T-helper 1 cell (primary cell): Measurements from ENCODE around the gene FAM47E.
"Not testable (repeated sequence)": the region's sequence is repeated elsewhere in the genome, so short reads cannot be mapped to it uniquely, and the experiment has no call there.

Source experiments
- DNase-seq, 5 donors: peaks; one replicate each; pipeline ENCODE4 v3.0.0-alpha.2; 2012 to 2020

The FAM47E gene

DNA sequence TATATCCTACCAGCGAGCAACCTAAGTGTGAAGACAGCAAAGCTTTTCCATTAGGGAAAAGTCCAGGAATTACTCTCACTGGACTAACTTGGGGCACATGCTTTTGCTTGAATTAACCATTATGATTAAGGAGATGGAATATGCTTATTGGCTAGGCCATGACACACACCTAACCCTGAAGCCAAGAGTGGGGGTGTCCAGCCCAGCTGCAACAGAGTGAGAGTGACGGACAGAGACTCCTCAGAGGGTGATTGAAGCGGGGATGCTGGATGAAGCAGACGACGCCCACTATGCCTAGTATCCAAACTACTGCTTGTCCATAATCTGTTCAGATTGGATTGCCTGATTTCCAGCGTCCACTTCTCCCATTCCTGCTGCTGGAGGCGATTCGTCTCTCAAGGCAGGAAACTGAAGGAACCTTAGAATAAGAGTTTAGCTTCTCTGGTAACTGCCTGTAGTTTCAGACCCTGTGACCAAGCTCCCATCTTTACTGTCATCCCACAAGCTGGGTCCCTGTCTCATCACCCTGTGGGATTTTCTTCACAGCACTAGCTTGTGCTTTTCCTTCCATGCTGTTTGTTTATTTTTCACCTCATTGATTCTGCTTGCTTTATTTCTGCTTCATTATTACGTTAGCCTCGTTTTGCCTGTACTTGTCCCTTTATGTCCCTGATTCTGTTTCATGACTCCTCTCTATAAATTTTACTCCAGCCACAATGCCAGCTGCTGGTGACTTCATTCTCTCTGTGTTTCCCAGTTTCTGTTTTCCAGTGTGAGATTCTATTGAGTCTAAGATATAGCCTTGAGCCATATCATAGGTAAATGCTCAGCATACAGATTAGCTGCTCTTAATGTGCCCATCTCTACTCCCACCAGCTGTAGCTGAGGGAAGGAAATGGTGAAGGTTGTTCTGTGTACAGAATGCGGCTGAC, 19.0 kb downstream of the FAM47E start:
- no peak for DNase-seq

DNA sequence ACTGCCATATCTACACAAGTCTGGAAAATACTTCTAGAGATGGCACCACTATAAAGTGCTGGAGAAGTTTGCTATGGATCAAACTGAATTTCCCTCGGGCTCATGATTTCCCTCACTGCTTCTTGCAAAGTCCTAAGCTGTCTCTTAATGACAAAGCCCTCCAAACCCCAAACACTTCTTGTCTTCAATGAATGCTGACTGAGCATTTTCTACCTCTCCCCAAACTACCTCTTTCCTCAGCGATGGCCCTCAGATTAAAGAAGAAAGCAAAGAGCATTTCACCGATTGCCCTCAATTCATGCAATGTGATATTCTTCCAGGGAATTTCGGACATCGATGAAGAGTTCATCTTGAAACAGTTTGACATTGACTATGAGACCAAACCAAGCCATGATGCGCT, 19.7 kb downstream of the FAM47E start:
- DNase-seq: no peak

DNA sequence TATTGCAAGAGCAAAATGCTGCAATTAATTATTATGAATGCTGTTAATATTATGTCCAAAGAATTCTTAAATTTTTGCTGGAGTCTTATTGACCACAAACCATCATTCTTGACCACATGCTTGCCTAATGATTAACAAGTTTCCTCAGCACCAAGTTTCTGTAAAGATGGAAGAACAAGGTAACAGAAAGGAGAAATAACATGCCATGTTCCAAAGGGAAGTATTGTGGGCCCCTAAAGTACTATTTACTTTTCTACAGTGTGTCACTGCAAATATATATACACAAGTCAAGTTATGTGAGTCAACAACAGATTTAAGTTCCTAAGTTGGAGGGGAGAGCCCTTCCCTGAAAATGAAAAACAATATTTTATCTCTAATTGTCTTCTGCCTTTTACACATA, 20.6 kb downstream of the FAM47E start:
- no peak for DNase-seq

DNA sequence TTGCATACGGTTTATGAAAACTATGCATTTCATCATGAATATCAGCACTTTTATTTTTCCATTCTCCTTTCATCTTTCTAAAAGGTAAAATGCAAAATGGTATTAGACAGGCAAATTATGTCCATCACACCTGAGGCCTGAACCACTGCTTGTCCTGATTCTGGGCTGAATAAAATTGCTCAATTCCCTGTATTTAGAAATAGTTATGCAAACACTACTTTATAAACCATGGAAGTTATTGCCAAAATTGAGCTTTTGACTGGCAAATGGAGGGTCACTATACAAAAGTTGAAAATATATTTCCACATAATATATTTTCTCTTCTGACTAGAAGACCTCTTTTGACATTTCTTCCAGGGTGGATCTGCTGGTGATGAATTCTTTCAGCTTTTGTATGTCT, 21.1 kb downstream of the FAM47E start:
- no peak for DNase-seq

DNA sequence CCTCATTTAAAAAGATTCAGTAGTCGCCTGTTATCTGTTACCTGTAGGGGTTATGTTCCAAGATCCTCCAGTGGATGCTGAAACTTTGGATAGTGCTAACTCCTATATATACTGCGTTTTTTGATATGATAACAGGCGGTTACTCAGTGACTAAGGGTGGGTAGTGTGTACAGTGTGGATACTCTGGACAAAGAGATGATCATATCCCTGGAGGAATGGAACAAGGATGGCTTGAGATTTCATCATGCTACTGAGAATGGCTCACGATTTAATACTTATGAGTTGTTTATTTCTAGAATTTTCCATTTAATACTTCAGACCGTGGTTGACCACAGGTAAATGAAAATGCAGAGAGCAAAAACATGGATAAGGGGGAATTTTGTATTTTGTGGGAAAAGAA, 21.5 kb downstream of the FAM47E start:
- no peak for DNase-seq

DNA sequence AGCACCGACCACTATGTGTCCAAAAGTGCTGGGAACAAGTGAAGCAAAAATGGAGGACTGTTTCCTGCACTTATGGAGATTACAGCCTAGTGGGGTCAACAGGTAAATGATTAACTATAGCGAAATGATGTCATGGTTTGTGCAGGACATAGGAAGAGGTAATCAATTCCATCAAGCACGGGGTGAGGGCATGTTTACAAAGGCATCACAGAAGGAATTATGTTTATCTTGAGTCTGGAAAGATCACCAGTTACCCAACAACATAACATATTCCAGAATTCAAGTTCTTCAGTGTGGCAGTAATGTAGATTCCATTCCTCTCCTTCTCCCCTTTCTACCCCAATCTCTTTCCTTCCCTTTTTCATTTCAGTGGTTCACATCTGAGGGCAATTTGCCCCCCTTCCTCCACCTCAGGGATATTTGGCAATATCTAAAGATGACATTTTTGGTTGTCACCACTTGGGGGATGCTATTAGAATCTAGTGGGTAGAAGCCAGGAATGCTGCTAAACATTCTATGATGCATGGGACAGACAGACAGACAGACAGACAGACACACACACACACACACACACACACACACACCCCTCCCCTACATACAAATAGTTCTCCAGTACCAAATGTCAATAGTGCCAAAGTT, 24.1 kb downstream of the FAM47E start:
- no peak for DNase-seq

DNA sequence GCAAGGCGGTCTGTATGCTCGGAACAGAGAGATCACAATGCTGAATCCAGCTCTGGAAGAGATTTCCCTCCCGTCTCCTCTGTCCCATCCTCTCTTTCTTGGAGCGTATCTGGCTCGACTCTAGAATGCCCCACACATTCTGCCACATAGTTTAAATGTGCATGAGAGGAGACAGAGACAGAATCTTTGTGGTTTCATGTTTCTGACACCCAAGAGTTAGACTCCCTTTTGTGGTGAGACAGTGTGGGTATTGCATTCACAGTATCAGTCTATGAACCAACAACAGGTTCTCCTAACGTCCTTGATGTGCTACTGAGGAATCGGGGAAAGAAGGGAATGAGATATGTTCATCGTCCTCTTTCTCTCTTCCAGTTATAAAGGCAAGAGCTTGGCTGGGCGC, 25.3 kb downstream of the FAM47E start:
- DNase-seq: no peak

DNA sequence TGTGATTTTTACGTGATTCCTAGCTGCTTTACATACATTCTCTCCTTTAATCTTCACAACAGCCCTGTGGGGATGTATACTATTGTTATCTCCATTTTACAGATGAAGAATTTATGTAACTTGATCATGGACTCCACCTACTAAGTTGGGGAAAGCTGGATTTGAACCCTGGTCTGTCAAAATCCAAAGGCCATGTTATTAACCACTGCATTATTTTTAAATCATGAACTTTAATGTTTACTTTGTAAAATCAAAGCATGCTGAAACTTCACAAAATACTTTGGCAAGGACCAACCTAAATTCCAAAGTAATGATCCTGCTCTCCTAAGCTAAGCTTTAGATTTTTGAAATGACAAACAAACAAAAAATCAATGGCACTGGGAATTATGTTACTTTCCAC, 26.1 kb downstream of the FAM47E start:
- no peak for DNase-seq

DNA sequence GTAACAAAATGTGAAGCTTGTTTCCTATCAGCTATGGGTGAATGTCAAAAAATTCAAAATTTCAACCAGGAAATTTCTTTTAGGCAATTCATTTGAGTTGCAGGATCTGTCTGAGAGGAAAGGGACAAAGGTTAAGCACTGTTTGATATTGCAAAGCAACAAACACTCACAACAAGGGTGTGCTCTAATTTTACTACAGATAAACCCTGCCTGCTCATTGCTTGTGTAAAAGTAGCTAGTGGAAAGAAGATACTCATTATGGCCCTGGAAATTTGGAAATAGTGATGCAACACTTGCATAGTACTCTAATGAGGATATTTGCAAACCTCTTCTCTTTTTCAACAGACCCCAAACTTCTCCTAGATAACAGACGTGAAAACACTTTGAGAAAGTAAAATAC, 27.1 kb downstream of the FAM47E start:
- no peak for DNase-seq

DNA sequence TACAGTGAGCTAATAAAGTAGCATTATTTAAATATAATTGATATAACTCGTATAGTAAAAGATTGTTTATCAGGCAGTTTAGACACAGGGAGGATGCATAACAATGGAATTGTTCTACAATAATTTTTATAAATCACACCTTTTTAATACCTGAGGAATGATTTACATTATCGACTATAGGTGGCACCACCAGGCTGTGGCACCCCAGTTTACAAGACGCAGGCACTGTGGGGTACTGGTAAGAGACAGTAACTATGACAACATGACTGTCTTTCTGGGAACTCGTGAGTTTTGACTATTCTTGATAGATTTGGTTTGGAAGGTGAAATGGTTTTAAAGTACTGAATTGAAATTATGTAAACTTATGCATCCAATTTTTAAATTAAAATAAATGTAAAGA, 27.9 kb downstream of the FAM47E start:
- DNase-seq: peak in 2 of 5 donors; percentile 5 to 53

DNA sequence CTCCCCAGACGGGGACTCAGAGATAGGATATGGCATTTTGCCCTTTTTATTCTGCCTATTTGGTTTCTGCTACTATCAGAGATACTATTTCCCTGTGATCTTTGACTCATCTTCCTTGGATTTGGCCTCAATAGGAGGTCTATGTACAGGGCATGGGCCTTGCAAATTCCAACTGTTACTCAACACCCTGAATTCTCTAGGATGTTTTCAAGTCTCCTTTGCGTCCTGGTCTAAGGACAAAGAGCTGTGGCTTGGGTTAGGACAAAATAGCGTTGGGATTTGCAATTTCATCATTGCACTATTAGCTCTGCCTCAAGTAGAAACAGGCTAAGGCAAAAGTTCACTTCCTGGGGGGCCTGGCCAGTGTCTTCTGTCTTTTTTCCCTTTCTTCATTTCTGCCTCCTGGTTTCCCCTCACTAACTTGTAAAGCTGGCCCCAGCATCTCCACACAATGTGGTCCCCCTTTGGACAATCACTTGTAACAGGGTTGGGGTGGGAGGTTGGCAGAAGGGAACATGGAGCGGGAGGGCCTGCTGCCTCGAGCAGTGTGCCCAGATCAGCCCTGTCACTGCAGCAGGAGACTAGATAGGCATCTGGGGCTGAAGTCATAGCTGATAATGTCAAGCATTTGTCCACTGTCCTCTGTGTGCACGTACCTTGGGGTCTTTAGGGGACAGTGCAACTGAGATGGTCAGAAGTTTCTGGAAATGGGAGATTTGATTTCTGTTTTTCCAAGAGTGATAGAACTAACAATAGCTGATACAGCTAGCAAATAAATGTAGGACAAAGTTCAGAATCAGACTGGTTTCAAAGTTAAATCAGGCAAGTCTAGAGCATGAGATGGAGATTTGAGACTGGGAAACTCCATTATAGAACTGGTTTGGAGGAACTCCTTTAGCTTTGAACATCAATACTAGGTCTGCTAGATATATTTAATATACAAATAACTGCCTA, 29.2 kb downstream of the FAM47E start:
- no peak for DNase-seq

DNA sequence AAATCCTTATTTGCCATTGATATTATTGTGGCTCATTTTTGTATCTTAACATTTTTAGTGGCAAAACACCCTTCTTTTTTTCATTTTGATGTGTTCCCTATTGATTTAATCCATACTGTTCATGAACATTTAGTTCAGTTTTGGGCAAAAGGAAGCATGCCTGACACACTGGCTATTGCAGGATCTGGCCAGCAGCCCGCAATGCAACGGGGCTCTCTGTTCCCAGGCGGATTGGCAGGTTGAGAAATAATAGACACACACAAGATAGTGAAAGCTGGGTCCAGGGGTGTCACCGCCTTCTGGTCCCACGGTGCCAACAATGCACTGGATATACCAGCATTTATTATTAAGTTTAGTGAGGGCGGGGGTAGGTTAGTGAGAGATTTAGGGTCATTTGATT, 30.1 kb downstream of the FAM47E start:
- DNase-seq: not testable (repeated sequence)

DNA sequence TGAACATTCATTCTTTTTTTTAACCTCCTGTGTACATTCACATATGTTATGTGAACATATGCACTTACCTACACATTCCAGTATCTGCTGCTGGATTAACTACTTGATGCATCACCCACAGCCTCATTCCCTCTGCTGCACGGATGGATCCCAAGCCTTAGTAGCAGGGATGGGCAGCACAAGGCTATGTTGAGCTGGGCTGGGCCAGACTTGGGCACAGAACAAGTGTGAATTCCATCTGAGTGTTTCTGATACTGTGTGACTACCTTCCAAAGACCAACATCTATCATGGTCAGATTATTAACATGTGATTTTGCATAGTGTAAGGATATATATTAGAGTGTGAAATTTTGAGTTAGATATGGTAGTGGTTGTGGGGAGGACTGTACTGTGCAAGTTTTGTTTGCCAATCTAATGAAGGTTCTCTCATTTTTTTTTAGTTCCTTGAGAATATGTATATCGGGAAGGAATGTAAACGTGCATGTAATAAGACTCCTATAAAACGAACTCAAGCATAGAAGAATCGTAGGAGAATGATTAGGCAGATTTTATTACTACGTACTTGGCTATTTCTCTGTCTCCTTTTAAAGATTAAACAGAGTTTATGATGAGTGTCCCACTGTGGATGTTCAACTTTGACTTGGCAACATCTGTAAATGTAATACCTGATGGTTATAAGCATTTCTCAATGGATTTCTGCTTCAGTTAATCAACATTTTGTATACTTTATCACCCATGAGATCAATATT, 31.6 kb downstream of the FAM47E start:
- DNase-seq: no peak

DNA sequence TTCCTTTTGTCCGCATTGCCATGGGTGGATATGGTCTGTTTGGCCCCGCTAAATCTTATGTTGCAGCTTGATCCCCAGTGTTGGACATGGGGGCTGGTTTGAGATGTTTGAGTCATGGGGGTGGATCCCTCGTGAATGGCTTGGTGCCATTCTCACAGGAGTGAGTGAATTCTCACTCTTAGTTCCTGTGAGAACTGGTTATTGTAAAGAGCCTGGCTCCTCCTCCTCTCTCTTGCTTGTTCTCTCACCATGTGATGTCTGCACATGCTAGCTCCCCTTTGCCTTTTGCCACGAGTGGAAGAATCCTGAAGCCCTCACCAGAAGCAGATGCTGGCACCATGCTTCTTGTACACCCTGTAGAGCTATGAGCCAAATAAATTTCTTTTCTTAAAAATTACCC, 32.4 kb downstream of the FAM47E start:
- DNase-seq: no peak

DNA sequence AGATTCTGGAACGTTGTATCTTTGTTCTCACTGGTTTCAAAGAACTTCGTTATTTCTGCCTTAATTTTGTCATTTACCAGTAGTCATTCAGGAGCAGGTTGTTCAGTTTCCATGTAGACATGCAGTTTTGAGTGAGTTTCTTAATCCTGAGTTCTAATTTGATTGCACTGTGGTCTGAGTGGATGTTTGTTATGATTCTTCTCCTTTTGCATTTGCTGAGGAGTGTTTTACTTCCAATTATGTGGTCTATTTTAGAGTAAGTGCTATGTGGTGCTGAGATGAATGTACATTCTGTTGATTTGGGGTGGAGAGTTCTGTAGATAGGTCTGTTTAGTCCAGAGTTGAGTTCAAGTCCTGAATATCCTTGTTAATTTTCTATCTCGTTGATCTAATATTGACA, 36.3 kb downstream of the FAM47E start:
- DNase-seq: peak in 1 of 5 donors; percentile 28

DNA sequence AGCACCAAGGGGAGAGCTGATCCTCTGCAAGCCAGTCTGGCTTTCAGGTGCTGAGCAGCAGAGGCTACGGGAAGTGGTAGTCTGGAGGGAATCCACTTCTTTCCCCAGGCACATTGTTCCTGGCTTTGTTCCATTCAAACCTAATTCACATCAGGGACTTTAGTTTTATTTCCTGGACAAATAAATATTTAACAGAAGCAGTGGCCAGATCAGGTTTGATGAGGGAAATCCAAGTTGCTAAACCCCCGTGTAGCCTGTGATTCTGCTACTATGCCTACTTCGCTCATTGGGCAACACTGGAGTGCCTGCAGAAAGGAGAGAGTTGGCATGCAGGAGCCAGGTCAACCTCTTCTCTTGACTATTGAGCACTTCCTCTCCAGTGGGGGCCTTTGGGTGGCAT, 41.2 kb downstream of the FAM47E start:
- DNase-seq: no peak

DNA sequence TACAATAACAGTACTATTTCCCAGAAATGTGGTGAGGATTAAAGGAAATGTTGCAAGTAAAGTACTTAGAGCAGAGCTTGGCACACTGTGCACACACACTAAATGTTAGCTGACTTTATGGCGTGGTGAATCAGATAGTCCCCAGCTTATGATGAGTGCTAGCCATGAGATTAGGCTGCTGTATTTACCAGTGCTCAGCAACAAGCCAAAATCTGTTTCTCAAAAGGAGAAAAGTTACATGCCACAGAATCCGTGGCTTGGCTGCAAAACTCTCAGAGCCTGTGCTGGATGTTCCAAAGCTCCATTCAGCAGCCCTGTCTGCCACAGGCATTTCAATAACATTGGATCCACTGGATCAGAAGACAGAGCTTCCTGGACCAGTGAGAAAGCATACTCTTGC, 42.3 kb downstream of the FAM47E start:
- DNase-seq: no peak

DNA sequence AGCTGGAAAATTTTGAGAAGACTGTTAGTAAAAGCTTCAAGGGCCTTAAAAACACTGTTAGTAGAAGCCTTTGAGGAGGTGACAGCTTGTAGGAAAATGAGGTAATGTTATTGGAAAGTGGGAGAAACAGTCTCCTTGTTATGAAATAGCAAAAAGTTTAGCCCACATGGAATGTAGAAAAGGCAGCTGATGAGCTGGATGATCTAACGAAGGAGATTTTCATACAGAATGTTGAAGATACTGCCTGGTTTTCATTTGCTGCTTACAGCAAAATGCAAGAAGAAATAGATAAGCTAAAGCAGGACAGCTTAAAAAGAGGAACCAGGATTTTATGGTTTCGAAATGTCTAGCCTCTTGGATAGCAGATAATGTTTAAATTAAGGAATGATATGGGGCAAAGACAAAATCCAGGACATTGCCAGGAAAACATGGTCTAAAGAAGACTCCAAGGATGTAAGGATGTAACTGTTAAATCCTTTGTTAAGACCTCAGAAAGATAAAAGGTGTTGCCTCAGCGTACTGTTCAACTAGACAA, 44.8 kb downstream of the FAM47E start:
- no peak for DNase-seq

DNA sequence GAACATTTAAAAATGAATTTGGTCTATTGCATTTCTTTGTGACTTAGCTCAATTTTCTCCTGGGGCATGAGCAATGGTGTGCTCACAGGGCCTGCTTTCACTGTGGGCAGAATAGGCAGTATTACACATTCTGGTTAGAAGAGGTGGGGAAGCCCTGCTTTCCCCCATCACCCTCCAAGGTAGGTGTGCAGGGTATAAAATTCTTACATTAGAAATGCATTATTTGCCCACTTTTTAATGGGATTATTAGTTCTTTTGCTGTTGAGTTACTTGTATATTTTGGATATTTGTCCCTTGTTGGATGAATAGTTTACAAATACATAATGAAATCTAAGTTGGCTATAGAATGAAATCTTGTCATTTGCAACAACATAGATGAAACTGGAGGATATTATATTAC, 46.7 kb downstream of the FAM47E start:
- DNase-seq: no peak

DNA sequence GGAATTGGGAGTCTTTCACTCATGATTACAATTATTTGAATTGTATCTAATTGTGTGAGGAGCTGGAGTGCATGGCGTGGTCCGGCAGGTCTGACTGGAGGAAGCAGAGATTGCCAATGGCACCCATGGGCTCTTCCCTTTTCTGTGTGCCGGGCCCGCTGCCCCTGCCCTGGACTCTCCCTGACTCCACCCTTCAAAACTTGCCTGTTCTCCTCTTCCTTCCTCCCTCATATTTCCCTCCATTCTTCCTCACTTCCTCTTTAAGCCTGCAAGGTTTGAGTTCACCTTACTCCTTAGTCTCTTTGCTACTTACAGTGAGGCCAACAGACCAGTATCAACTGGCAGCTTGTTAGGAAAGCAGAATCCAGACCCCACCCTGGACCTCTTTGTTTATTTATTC, 48.5 kb downstream of the FAM47E start:
- DNase-seq: no peak

DNA sequence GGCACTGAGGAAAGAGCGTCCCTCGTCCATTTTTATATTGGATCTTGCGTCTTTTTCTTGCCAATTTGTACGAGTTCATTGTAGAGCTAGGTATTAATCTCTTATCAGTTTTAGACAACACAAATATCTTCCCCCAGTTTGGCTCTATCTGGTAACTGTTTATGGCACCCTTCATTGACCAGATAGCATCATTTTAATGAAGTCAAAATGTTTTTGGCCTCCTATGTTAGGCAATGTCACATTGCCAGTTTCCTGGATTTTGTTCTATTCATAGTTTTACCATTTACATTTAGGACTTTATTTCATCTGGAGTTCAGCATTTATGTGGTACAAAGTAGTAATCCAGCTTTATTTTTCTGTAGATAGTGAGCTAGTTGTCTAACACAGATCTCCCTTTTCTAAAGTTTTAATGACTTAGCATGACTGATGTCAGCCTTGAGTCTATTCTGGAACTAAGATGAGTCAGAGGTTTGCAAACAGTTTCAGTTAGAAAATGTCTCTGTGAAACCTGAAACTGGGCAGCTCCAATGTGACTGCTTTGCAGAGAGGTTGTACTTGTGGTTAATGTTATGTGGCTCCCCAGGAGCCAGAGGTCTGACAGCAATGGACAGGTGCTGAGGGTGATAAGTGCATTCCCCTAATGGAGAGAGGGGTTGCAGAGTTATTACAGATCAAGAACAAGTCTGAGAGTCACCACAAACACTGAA, 49.7 kb downstream of the FAM47E start:
- peak in 1 of 5 donors; percentile 89 for DNase-seq

DNA sequence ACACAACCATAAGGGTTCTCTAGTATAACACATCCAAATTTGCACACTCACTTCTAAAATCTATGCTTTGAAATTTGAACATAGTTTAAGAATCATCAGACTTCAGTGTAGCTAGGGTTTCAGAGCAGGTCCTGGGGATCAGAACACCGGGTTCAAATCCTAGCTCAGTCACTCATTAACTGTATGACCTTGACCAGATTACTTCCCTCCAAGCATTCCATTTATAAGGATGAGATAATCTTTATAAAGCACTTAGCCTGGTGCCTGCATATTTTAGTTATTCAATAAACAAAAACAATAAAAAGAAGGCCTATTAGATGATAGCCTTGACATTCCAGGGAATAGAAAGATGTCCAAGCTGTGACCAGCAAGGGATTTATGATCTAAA, 50.2 kb downstream of the FAM47E start:
- DNase-seq: no peak
